HepG2 (cell line): ENCODE data around the gene IRAK2.
A peak's percentile ranks its signal among the peaks of the same experiment; 100 is the strongest.

ENCODE experiments used
- ERF ChIP-seq: IDR thresholded peaks from 2 replicates; pipeline ENCODE4 v1.6.1; 2018; ENCODE audit warnings: missing biosample characterization, missing genetic modification reagents
- EZH2 ChIP-seq: conservative IDR thresholded peaks from 2 replicates; pipeline ENCODE4 v1.6.1; 2012; ENCODE audit warnings: mild to moderate bottlenecking, low read depth, low read length, moderate library complexity
- MLLT10 ChIP-seq: sonication (generic); formaldehyde crosslinking; IDR thresholded peaks from 2 replicates; pipeline ENCODE4 v1.4.0; 2020; ENCODE audit warnings: missing genetic modification reagents
- TEAD3 ChIP-seq: optimal IDR thresholded peaks from 2 replicates; pipeline ENCODE3; 2016; ENCODE audit warnings: borderline replicate concordance
- ZNF672 ChIP-seq: sonication (generic); formaldehyde crosslinking; IDR thresholded peaks from 2 replicates; pipeline ENCODE4 v1.8.1; 2022; ENCODE audit warnings: missing genetic modification reagents
- TF ChIP-seq, protein P1 (sequence below): sonication (generic); formaldehyde crosslinking; IDR thresholded peaks from 2 replicates; pipeline ENCODE4 v1.9.0; 2021; ENCODE audit warnings: missing genetic modification reagents, borderline replicate concordance

DNA sequence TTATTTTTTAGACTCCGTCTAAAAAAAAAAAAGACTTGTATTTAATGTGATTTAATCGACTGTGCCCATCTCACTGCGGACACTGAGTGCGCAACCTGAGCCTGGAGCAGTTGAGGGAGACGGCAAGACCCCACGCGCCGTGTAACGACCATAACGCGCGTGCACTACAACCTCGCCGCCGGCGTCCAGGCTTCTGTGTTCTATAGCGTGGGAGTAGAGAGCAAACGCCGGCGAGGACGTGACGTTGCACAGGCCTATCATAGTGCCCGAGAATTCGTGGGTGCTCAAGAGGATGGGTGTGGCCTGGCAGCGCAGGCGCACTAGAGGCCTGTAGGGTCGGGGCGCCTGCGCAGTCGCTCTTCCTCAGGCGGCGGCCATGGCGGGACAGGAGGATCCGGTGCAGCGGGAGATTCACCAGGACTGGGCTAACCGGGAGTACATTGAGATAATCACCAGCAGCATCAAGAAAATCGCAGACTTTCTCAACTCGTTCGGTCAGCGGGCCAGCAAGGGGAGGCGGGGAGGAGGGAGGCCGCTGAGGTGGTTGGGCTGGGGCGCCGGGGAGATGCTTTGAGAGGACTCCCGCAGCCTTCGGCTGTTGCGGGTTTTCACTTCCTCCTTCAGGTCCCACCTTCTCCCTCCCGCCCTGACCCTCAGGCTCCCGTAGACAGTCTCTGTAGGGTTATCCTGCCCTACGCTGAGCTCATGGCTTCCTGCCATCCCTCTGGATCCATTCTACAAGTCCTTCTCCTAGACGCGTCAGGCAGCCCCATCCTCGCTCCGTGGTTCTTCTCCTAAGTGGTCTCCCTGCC, 49.2 kb upstream of the IRAK2 start, which contains the start of gene BRK1:
- TF ChIP-seq ERF (peak; percentile 86), MLLT10 (no peak), TEAD3 (CRISPR knock-in tag) (peak; percentile 44), ZNF672 (CRISPR knock-in tag) (no peak), EZH2 (no peak)
- TF ChIP-seq, protein P1, sequence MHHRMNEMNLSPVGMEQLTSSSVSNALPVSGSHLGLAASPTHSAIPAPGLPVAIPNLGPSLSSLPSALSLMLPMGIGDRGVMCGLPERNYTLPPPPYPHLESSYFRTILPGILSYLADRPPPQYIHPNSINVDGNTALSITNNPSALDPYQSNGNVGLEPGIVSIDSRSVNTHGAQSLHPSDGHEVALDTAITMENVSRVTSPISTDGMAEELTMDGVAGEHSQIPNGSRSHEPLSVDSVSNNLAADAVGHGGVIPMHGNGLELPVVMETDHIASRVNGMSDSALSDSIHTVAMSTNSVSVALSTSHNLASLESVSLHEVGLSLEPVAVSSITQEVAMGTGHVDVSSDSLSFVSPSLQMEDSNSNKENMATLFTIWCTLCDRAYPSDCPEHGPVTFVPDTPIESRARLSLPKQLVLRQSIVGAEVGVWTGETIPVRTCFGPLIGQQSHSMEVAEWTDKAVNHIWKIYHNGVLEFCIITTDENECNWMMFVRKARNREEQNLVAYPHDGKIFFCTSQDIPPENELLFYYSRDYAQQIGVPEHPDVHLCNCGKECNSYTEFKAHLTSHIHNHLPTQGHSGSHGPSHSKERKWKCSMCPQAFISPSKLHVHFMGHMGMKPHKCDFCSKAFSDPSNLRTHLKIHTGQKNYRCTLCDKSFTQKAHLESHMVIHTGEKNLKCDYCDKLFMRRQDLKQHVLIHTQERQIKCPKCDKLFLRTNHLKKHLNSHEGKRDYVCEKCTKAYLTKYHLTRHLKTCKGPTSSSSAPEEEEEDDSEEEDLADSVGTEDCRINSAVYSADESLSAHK (CRISPR knock-in tag), result no peak
